NCI-H2081 (cell line): ENCODE results near the gene ID2.

Experiments used
- DNase-seq, 2 experiments: peaks; one replicate each; lab custom pipeline; 2025; lab: John Stamatoyannopoulos, UW

ID2 gene

GRCh38 chr2:8681786-8682692 lies at the start of gene ID2:
Gene ID2, plus strand, starts transcription at chr2:8682056. Its CDS starts 110 bp downstream, at chr2:8682166.
- DNase-seq, result peak; percentile 99 to 100

- no peak for DNase-seq
Measured at GRCh38 chr2:8632755-8633154, 49.1 kb upstream of the ID2 start.

GRCh38 chr2:8633186-8633734 lies 48.6 kb upstream of the ID2 start:
- DNase-seq, result no peak

GRCh38 chr2:8633735-8634313 lies 48.0 kb upstream of the ID2 start:
- DNase-seq, result no peak

GRCh38 chr2:8634466-8635172 lies 47.2 kb upstream of the ID2 start:
- no peak for DNase-seq

GRCh38 chr2:8636041-8636491 lies 45.8 kb upstream of the ID2 start:
- no peak for DNase-seq

GRCh38 chr2:8636721-8637636 lies 44.9 kb upstream of the ID2 start:
- no peak for DNase-seq

- peak in 1 of 2 experiments; percentile 9 for DNase-seq
Measured at GRCh38 chr2:8638327-8638726, 43.5 kb upstream of the ID2 start.

- DNase-seq, result no peak
Measured at GRCh38 chr2:8639122-8639635, 42.7 kb upstream of the ID2 start.

GRCh38 chr2:8640498-8640897 lies 41.4 kb upstream of the ID2 start:
- no peak for DNase-seq

- DNase-seq, result no peak
Measured at GRCh38 chr2:8641301-8641965, 40.4 kb upstream of the ID2 start.

- DNase-seq, result no peak
Measured at GRCh38 chr2:8642366-8643068, 39.3 kb upstream of the ID2 start.

GRCh38 chr2:8643250-8643995 lies 38.4 kb upstream of the ID2 start:
- no peak for DNase-seq

GRCh38 chr2:8643996-8644356 lies 37.9 kb upstream of the ID2 start:
- DNase-seq, result no peak

- DNase-seq, result no peak
Measured at GRCh38 chr2:8644605-8645175, 37.2 kb upstream of the ID2 start.

- DNase-seq, result no peak
Measured at GRCh38 chr2:8645176-8645831, 36.6 kb upstream of the ID2 start.

- DNase-seq, result no peak
Measured at GRCh38 chr2:8646731-8647461, 35.0 kb upstream of the ID2 start.

GRCh38 chr2:8647462-8647857 lies 34.4 kb upstream of the ID2 start:
- DNase-seq, result no peak
